SK-N-MC (cell line): ENCODE measurements around the gene RIT1.

Source experiments
- EZH2 ChIP-seq: fragments of 200-600 bp; sonication (generic); IDR thresholded peaks from one replicate; pipeline ENCODE4 v1.6.1; 2017; ENCODE audit warnings: antibody characterized with exemption
- FOXP2 ChIP-seq: optimal IDR thresholded peaks from 2 replicates; pipeline ENCODE3; 2011; ENCODE audit warnings: mild to moderate bottlenecking, moderate library complexity; ENCODE audit not compliant: insufficient read depth; ENCODE audit errors: extremely low read length, control extremely low read depth
- POLR2AphosphoS5 ChIP-seq: IDR thresholded peaks from 2 replicates; pipeline ENCODE4 v1.6.1; 2012; ENCODE audit warnings: mild to moderate bottlenecking, low read depth, low read length, borderline replicate concordance

- TF ChIP-seq EZH2: no peak
- no peak for TF ChIP-seq POLR2AphosphoS5
- no peak for TF ChIP-seq FOXP2
These were observed 14.4 kb upstream of the RIT1 start for GRCh38 chr1:155925506-155925905.
